GM12878 (cell line): ENCODE results near the gene CCNL1.

Experiments
- ATF7 ChIP-seq: fragments of 450-650 bp; IDR thresholded peaks from 2 replicates; pipeline ENCODE4 v1.6.1; 2016; ENCODE audit warnings: low read depth, mild to moderate bottlenecking
- CBFB ChIP-seq: IDR thresholded peaks from 2 replicates; pipeline ENCODE4 v1.6.1; 2016; ENCODE audit warnings: antibody characterized with exemption, low read depth
- CTCF ChIP-seq, 3 experiments: IDR thresholded peaks in 2 of 3; conservative IDR thresholded peaks in 1 of 3; 2 replicates each; pipeline ENCODE4 v1.5.1; 2011; ENCODE audit warnings: low read depth in 3 of 3, low read length in 3 of 3, mild to moderate bottlenecking in 3 of 3, control low read depth in 2 of 3, moderate library complexity in 2 of 3, inconsistent platforms in 1 of 3, mixed read lengths in 1 of 3; ENCODE audit not compliant: control insufficient read depth in 2 of 3, insufficient read depth in 1 of 3; ENCODE audit errors: extremely low read depth in 1 of 3
- EGR1 ChIP-seq, 2 experiments: IDR thresholded peaks; 1 replicate in 1 of 2; 2 replicates in 1 of 2; pipeline ENCODE4 v1.6.1; 2011 to 2012; ENCODE audit warnings: low read depth in 2 of 2, low read length in 2 of 2, borderline replicate concordance in 1 of 2, mild to moderate bottlenecking in 1 of 2, moderate library complexity in 1 of 2
- POLR2AphosphoS2 ChIP-seq: IDR thresholded peaks from 2 replicates; pipeline ENCODE4 v1.6.1; 2011; ENCODE audit warnings: low read depth, mild to moderate bottlenecking, low read length, improper control_type of control experiment, moderate library complexity
- RELA ChIP-seq: fragments of 450-650 bp; IDR thresholded peaks from 2 replicates; pipeline ENCODE4 v1.8.0; 2014; ENCODE audit warnings: borderline replicate concordance; ENCODE audit not compliant: partially characterized antibody
- SMAD1 ChIP-seq: fragments of 450-650 bp; IDR thresholded peaks from 2 replicates; pipeline ENCODE4 v1.6.1; 2018; ENCODE audit warnings: mild to moderate bottlenecking, low read depth; ENCODE audit not compliant: partially characterized antibody
- SREBF2 ChIP-seq: IDR thresholded peaks from 2 replicates; pipeline ENCODE4 v1.6.1; 2012; ENCODE audit warnings: mild to moderate bottlenecking, low read length

- TF ChIP-seq CTCF (IDR thresholded peaks at IDR 0.05 in 2 of 3, conservative IDR thresholded peaks at IDR 0.05 in 1 of 3; ENCODE audit: control insufficient read depth in 2 of 3, extremely low read depth in 1 of 3, insufficient read depth in 1 of 3, low read depth in 3 of 3, low read length in 3 of 3) (no peak), CBFB (no peak), SREBF2 (no peak), ATF7 (no peak), RELA (no peak), POLR2AphosphoS2 (no peak), SMAD1 (no peak), EGR1 (IDR thresholded peaks at IDR 0.05; ENCODE audit: borderline replicate concordance in 1 of 2, low read depth in 2 of 2, low read length in 2 of 2) (no peak)
These were observed 43.9 kb downstream of the CCNL1 start for GRCh38 chr3:157116017-157116416.
